Measurements from ENCODE around the gene EZH1.
A peak's percentile ranks its signal among the peaks of the same experiment; 100 is the strongest.
"Not testable (repeated sequence)": the region's sequence is repeated elsewhere in the genome, so short reads cannot be mapped to it uniquely, and the experiment has no call there.

The EZH1 gene

DNA sequence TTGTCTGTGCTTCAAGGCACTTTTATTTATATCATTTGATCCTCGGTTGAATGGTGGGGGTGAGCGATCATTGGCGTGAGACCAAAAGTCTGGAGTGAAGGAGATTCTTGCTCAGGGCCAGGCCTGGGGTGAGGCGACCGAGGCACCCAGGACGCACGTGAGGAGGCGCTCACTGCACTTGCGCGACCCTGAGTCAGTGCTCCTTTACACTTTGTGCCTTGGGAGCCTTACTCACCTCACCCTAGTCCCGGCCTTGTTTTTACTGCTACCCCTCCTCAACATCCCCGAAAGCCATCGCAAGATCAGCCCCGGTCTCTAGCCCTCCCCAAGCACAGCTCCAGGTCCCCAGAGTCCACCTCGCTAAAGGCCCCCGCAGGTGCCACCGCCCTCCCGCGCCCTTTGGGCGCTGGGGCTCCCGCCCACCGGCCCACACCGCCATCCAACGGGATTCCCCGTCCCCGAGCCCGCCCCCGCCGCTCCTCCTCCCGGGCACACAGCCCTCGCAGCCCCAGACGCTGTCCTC, 496 bp downstream of the EZH1 start:
- ATAC-seq (ENCODE audit: low read depth) (peak; percentile 81), DNase-seq (ENCODE audit: low spot score) (peak; percentile 71)
- TF ChIP-seq, protein P1, sequence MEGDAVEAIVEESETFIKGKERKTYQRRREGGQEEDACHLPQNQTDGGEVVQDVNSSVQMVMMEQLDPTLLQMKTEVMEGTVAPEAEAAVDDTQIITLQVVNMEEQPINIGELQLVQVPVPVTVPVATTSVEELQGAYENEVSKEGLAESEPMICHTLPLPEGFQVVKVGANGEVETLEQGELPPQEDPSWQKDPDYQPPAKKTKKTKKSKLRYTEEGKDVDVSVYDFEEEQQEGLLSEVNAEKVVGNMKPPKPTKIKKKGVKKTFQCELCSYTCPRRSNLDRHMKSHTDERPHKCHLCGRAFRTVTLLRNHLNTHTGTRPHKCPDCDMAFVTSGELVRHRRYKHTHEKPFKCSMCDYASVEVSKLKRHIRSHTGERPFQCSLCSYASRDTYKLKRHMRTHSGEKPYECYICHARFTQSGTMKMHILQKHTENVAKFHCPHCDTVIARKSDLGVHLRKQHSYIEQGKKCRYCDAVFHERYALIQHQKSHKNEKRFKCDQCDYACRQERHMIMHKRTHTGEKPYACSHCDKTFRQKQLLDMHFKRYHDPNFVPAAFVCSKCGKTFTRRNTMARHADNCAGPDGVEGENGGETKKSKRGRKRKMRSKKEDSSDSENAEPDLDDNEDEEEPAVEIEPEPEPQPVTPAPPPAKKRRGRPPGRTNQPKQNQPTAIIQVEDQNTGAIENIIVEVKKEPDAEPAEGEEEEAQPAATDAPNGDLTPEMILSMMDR (IDR thresholded peaks at IDR 0.05; ENCODE audit: poor library complexity, severe bottlenecking) = peak; percentile 25
- no peaks in the 10 kb centered on the region for H3K9me3 ChIP-seq (ENCODE audit: severe bottlenecking)
- H3K4me1 ChIP-seq (ENCODE audit: insufficient read depth, poor library complexity, severe bottlenecking) = peaks cover 4% of the 10 kb centered on the region
- H3K36me3 ChIP-seq (ENCODE audit: low read depth) = peaks cover 4% of the 10 kb centered on the region; the same call in 1 of the 2 replicates
- peak overlapping the region; percentile 55 for H3K27ac ChIP-seq (ENCODE audit: poor library complexity, severe bottlenecking)
- no peaks in the 10 kb centered on the region for H3K27me3 ChIP-seq (ENCODE audit: insufficient read depth, poor library complexity, severe bottlenecking)
- peak overlapping the region; percentile 52 for H3K4me3 ChIP-seq (ENCODE audit: severe bottlenecking)

DNA sequence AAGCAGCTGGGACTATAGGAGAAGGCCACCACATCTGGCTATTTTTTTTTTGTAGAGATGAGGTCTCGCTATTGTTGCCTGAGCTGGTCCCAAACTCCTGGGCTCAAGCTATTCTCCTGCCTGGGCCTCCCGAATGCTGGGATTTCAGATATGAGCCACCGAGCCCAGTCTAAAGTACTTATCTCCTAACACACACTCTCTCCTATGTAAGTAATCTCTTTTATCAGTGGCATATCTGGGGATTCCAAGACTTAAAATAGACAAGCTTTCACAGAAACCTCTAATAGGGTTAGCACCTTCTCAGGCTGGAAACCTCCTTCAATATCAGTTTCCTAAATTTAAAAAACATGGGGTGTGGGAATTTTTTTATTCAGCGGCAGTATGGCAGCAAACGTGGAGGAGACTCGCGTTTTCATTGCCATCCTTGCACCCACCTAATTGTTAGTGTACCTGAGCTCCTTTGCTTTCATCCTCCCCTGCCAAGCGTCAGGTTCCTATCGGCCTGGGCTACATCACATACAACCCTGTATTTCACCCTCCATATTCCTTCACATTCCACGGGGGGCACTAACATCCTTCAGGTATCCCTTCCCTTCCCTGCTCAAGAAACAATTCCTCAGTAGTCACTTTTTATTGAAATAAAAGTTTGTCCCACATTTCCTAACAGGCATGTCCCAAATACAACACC, 1.1 kb downstream of the EZH1 start:
- Histone ChIP-seq H3K4me1 (ENCODE audit: insufficient read depth, poor library complexity, severe bottlenecking) (peaks cover 4% of the 10 kb centered on the region), H3K36me3 (ENCODE audit: low read depth) (peaks cover 4% of the 10 kb centered on the region; the same call in 1 of the 2 replicates), H3K27ac (ENCODE audit: poor library complexity, severe bottlenecking) (peak overlapping the region; percentile 55), H3K27me3 (ENCODE audit: insufficient read depth, poor library complexity, severe bottlenecking) (no peaks in the 10 kb centered on the region), H3K4me3 (ENCODE audit: severe bottlenecking) (peak overlapping the region; percentile 52), H3K9me3 (ENCODE audit: severe bottlenecking) (no peaks in the 10 kb centered on the region)
- DNase-seq (ENCODE audit: low spot score) = no peak
- peak; percentile 40; the same call in 2 of the 3 replicates for ATAC-seq (ENCODE audit: low read depth)
- TF ChIP-seq, protein P1 (IDR thresholded peaks at IDR 0.05; ENCODE audit: poor library complexity, severe bottlenecking) = peak; percentile 35

DNA sequence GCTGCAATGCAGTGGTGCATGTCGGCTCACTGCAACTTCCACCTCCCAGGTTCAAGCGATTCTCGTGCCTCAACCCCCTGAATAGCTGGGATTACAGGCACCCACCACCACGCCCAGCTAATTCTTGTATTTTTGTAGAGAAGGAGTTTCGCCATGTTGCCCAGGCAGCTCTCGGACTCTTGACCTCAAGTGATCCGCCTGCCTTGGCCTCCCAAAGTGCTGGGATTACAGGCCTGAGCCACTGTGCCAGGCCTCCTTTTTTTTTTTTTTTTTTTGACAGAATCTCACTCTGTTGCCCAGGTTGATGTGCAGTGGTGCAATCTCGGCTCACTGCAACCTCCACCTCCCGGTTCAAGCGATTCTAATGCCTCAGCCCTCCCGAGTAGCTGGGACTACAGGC, 1.9 kb downstream of the EZH1 start:
- H3K9me3 ChIP-seq (ENCODE audit: severe bottlenecking); H3K4me3 ChIP-seq (ENCODE audit: severe bottlenecking); H3K4me1 ChIP-seq (ENCODE audit: insufficient read depth, poor library complexity, severe bottlenecking); H3K36me3 ChIP-seq (ENCODE audit: low read depth); DNase-seq (ENCODE audit: low spot score); ATAC-seq (ENCODE audit: low read depth); H3K27ac ChIP-seq (ENCODE audit: poor library complexity, severe bottlenecking); H3K27me3 ChIP-seq (ENCODE audit: insufficient read depth, poor library complexity, severe bottlenecking): not testable (repeated sequence)

DNA sequence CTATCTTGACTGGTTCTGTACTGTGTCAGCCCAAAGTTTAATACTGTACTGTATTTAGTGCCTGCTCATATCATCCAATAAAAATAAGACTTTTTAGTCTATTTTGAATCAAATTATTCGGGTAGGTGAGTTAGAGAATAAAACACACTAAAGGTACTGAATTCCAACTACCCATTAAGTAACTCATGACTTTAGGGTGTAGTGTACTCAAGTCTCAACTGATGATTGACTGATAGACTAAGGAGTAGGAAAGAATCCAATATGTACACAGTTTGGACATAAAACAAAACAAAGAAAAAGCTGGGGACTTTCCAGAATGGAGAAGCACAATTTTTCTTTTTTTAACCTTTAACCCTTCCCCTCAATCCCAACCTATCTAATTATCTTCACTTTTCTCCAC, 4.1 kb downstream of the EZH1 start:
- H3K36me3 ChIP-seq (ENCODE audit: low read depth) = peaks cover 4% of the 10 kb centered on the region; the same call in 1 of the 2 replicates
- no peak overlapping the region for H3K4me3 ChIP-seq (ENCODE audit: severe bottlenecking)
- no peaks in the 10 kb centered on the region for H3K9me3 ChIP-seq (ENCODE audit: severe bottlenecking)
- H3K4me1 ChIP-seq (ENCODE audit: insufficient read depth, poor library complexity, severe bottlenecking) = peaks cover 4% of the 10 kb centered on the region
- no peaks in the 10 kb centered on the region for H3K27me3 ChIP-seq (ENCODE audit: insufficient read depth, poor library complexity, severe bottlenecking)
- DNase-seq (ENCODE audit: low spot score) = no peak
- ATAC-seq (ENCODE audit: low read depth) = no peak
- TF ChIP-seq, protein P1 (IDR thresholded peaks at IDR 0.05; ENCODE audit: poor library complexity, severe bottlenecking) = no peak
- no peak overlapping the region for H3K27ac ChIP-seq (ENCODE audit: poor library complexity, severe bottlenecking)

DNA sequence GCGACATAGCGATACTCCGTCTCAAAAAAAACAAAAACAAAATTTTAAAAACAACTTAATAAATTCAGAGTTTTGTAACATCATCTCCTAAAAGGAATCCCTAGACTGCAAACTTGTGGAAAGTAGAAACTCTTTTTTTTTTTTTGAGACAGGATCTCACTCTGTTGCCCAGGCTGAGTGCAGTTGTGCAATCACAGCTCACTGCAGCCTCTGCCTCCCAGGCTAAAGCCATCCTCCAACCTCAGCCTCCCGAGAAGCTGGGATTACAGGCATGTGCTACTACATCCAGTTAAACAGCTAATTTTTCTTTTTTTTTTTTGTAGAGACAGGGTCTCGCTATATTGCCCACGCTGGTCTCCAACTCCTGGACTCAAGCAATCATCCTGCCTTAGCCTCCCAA, 19.7 kb downstream of the EZH1 start:
- H3K36me3 ChIP-seq (ENCODE audit: low read depth) = peaks cover 62% of the 10 kb centered on the region

More for the DNA sequence above, 19.7 kb downstream of the EZH1 start:
- no peaks in the 10 kb centered on the region for H3K9me3 ChIP-seq (ENCODE audit: severe bottlenecking)
- no peak overlapping the region for H3K27ac ChIP-seq (ENCODE audit: poor library complexity, severe bottlenecking)
- no peaks in the 10 kb centered on the region for H3K4me1 ChIP-seq (ENCODE audit: insufficient read depth, poor library complexity, severe bottlenecking)
- no peaks in the 10 kb centered on the region for H3K27me3 ChIP-seq (ENCODE audit: insufficient read depth, poor library complexity, severe bottlenecking)
- DNase-seq (ENCODE audit: low spot score) (no peak), ATAC-seq (ENCODE audit: low read depth) (no peak)
- no peak overlapping the region for H3K4me3 ChIP-seq (ENCODE audit: severe bottlenecking)
- TF ChIP-seq, protein P1 (IDR thresholded peaks at IDR 0.05; ENCODE audit: poor library complexity, severe bottlenecking) = no peak

All from RWPE2 (cell line).